Panc1 (cell line): ENCODE data around the gene PNLIPRP1. TPM values are rescaled to one million over a fixed set of nuclear protein-coding genes. Genes with fewer than 3 reads are reported as not detected.

Experiments used
- ATAC-seq: fragments of 200-7000 bp; cut with Tn5 transposase; 2 replicates; pipeline ENCODE4 v1.9.1; 2020; ENCODE audit warnings: mild to moderate bottlenecking, moderate library complexity
- BruUV-seq: library from RNA; stranded (reverse); fragments of 400-500 nt; replicated peaks from 2 replicates; lab custom pipeline; 2021; lab: Mats Ljungman, UMichigan
- CTCF ChIA-PET: fragments of 300-600 bp; sonication (Branson Sonifier 250); formaldehyde crosslinking; loops from one replicate; lab custom pipeline; 2022; ENCODE audit warnings: antibody characterized with exemption; lab: Charles Lee
- POLR2A ChIA-PET: fragments of 300-600 bp; sonication (Branson Sonifier 250); formaldehyde crosslinking; loops from one replicate; lab custom pipeline; 2022; ENCODE audit warnings: antibody characterized with exemption; lab: Charles Lee
- DNase-seq: peaks from one replicate; pipeline ENCODE4 v3.0.0-alpha.2; 2010; ENCODE audit warnings: low read depth, low spot score
- H3K27ac ChIP-seq: 2 replicates; pipeline ENCODE4 v1.5.1; 2011; ENCODE audit warnings: mild to moderate bottlenecking, low read length, inconsistent platforms
- H3K27me3 ChIP-seq: fragments of 200-500 bp; sonication (Bioruptor generic); 2 replicates; pipeline ENCODE4 v1.6.0; 2014; ENCODE audit warnings: low read length, inconsistent platforms; ENCODE audit not compliant: control insufficient read depth, insufficient read depth
- H3K36me3 ChIP-seq: fragments of 200-500 bp; sonication (Bioruptor generic); 2 replicates; pipeline ENCODE4 v1.5.1; 2014; ENCODE audit warnings: inconsistent platforms, mild to moderate bottlenecking, low read length, moderate library complexity; ENCODE audit not compliant: control insufficient read depth, insufficient read depth
- H3K4me1 ChIP-seq: 2 replicates; pipeline ENCODE4 v1.5.1; 2011; ENCODE audit warnings: inconsistent platforms, mild to moderate bottlenecking, low read length, moderate library complexity; ENCODE audit not compliant: control insufficient read depth, insufficient read depth
- H3K4me3 ChIP-seq, 2 experiments: 2 replicates each; pipeline ENCODE4 v1.5.1; 2011 to 2012; ENCODE audit warnings: low read depth in 2 of 2, low read length in 2 of 2, mild to moderate bottlenecking in 2 of 2, inconsistent platforms in 1 of 2, moderate library complexity in 1 of 2
- H3K9me3 ChIP-seq: fragments of 200-500 bp; sonication (Bioruptor generic); 2 replicates; pipeline ENCODE4 v1.5.1; 2014; ENCODE audit warnings: low read depth, mild to moderate bottlenecking, inconsistent platforms, low read length, moderate library complexity; ENCODE audit not compliant: control insufficient read depth, insufficient read depth
- CTCF ChIP-seq: fragments of 450-650 bp; IDR thresholded peaks from 2 replicates; pipeline ENCODE4 v1.5.1; 2017; ENCODE audit warnings: mild to moderate bottlenecking
- POLR2AphosphoS5 ChIP-seq: IDR thresholded peaks from 2 replicates; pipeline ENCODE4 v1.6.1; 2012; ENCODE audit warnings: mild to moderate bottlenecking, low read depth, low read length, moderate library complexity
- SIN3A ChIP-seq: IDR thresholded peaks from 2 replicates; pipeline ENCODE4 v1.6.1; 2012; ENCODE audit warnings: low read depth, mild to moderate bottlenecking, low read length, moderate library complexity, borderline replicate concordance; ENCODE audit not compliant: insufficient read depth
- TCF7L2 ChIP-seq: IDR thresholded peaks from 2 replicates; pipeline ENCODE4 v1.6.1; 2011; ENCODE audit warnings: mild to moderate bottlenecking, low read depth, low read length, inconsistent platforms
- in situ Hi-C: cut with HindIII; loops from 2 replicates; pipeline ENCODE4 v1.10.0; 2016; ENCODE audit warnings: low sequenced_read_pairs, low pct_unique_long_range_greater_than_20kb
- intact Hi-C: fragments of 100-400 bp; cut with micrococcal nuclease; formaldehyde crosslinking; loops from one replicate; pipeline ENCODE4 v1.10.0; 2022; ENCODE audit not compliant: unreplicated experiment
- total RNA-seq: library from RNA; stranded (reverse); gene quantifications from one replicate; pipeline ENCODE4 v1.2.1, GENCODE V29; 2021; ENCODE audit not compliant: unreplicated experiment
- TF ChIP-seq, protein P1 (sequence below), 2 experiments: IDR thresholded peaks; 2 replicates each; pipeline ENCODE4 v1.6.1; 2011 to 2012; ENCODE audit warnings: low read depth in 2 of 2, control low read depth in 1 of 2, low read length in 1 of 2, mild to moderate bottlenecking in 1 of 2, moderate library complexity in 1 of 2; ENCODE audit not compliant: insufficient read depth in 1 of 2

PNLIPRP1 gene
- total RNA-seq, 1 experiment from 2014 or later, result 0.95 TPM

GRCh38 chr10:116602648-116603400 lies 12.1 kb downstream of the PNLIPRP1 start:
- peaks cover 3% of the 10 kb centered on the region for H3K27me3 ChIP-seq
- ATAC-seq (no peak), DNase-seq (no peak)
- in situ Hi-C loops (no loop called here), intact Hi-C loops (no loop called here)
- H3K4me3 ChIP-seq, result no peak overlapping the region
- no TSS peak for BruUV-seq
- ChIA-PET POLR2A (no interaction called here), CTCF (no interaction called here)
- TF ChIP-seq CTCF, result no peak
- TF ChIP-seq, protein P1, sequence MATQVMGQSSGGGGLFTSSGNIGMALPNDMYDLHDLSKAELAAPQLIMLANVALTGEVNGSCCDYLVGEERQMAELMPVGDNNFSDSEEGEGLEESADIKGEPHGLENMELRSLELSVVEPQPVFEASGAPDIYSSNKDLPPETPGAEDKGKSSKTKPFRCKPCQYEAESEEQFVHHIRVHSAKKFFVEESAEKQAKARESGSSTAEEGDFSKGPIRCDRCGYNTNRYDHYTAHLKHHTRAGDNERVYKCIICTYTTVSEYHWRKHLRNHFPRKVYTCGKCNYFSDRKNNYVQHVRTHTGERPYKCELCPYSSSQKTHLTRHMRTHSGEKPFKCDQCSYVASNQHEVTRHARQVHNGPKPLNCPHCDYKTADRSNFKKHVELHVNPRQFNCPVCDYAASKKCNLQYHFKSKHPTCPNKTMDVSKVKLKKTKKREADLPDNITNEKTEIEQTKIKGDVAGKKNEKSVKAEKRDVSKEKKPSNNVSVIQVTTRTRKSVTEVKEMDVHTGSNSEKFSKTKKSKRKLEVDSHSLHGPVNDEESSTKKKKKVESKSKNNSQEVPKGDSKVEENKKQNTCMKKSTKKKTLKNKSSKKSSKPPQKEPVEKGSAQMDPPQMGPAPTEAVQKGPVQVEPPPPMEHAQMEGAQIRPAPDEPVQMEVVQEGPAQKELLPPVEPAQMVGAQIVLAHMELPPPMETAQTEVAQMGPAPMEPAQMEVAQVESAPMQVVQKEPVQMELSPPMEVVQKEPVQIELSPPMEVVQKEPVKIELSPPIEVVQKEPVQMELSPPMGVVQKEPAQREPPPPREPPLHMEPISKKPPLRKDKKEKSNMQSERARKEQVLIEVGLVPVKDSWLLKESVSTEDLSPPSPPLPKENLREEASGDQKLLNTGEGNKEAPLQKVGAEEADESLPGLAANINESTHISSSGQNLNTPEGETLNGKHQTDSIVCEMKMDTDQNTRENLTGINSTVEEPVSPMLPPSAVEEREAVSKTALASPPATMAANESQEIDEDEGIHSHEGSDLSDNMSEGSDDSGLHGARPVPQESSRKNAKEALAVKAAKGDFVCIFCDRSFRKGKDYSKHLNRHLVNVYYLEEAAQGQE (IDR thresholded peaks at IDR 0.05; ENCODE audit: insufficient read depth in 1 of 2, low read depth in 2 of 2, low read length in 1 of 2), result no peak
- no peak for TF ChIP-seq TCF7L2
- TF ChIP-seq POLR2AphosphoS5, result no peak
- no peak for TF ChIP-seq SIN3A
- no peaks in the 10 kb centered on the region for H3K36me3 ChIP-seq
- H3K27ac ChIP-seq, result no peak overlapping the region
- no peaks in the 10 kb centered on the region for H3K4me1 ChIP-seq
- no peaks in the 10 kb centered on the region for H3K9me3 ChIP-seq

GRCh38 chr10:116606061-116606483 lies 15.3 kb downstream of the PNLIPRP1 start:
- in situ Hi-C loops, result no loop called here
- Histone ChIP-seq H3K9me3 (no peaks in the 10 kb centered on the region), H3K27ac (no peak overlapping the region), H3K27me3 (no peaks in the 10 kb centered on the region), H3K4me1 (no peaks in the 10 kb centered on the region), H3K36me3 (no peaks in the 10 kb centered on the region), H3K4me3 (no peak overlapping the region)
- no TSS peak for BruUV-seq
- DNase-seq (no peak), ATAC-seq (no peak)
- intact Hi-C loops, result no loop called here
- ChIA-PET POLR2A (no interaction called here), CTCF (no interaction called here)
- TF ChIP-seq CTCF (no peak), TCF7L2 (no peak), SIN3A (no peak), POLR2AphosphoS5 (no peak)
- TF ChIP-seq, protein P1 (IDR thresholded peaks at IDR 0.05; ENCODE audit: insufficient read depth in 1 of 2, low read depth in 2 of 2, low read length in 1 of 2), result no peak
